Fibroblast of pulmonary artery (primary cell): ENCODE measurements around the gene WT1.
"Not testable (repeated sequence)": the region's sequence is repeated elsewhere in the genome, so short reads cannot be mapped to it uniquely, and the experiment has no call there.

ENCODE experiments used
- DNase-seq: peaks from one replicate; pipeline ENCODE4 v3.0.0-alpha.2; 2010; ENCODE audit warnings: low read depth
- H3K4me3 ChIP-seq: replicated peaks from 2 replicates; pipeline ENCODE4 v1.5.1; 2011; ENCODE audit warnings: low read depth, mild to moderate bottlenecking, control low read depth, low read length, moderate library complexity
- CTCF ChIP-seq: IDR thresholded peaks from 2 replicates; pipeline ENCODE4 v1.5.1; 2011; ENCODE audit warnings: mild to moderate bottlenecking, control low read depth, low read length, inconsistent platforms; ENCODE audit errors: missing control alignments

The WT1 gene

DNA sequence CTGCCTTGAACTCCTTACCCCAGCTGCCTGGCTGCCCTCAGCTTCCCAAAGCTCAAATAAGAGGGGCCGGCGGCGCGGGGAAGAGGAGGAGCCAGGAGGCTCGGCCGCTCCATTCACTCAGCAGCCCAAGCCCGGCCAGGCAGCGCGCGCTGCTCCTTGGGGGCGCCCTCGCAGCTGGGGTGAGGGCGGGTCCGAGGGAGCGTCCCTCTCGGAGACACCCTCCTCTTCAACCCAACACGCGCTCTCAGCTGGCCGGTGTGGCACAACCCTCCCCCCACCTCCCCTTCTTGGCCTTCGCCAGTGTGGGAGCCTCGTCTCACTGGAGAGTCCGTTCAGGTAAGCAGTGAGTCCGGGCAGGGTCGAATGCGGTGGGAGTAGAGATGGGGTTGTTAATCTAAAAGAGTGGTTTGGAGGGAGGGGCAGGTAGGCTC is at the start of gene WT1:
Gene WT1 (minus strand): TSS at position 29 of the 431 bp plus-strand sequence.
- TF ChIP-seq CTCF, result no peak
- DNase-seq, result peak; percentile 86
- H3K4me3 ChIP-seq, result peak within 1 kb of the TSS; percentile 72

GRCh38 chr11:32479291-32479690 is 44.0 kb upstream of the WT1 start:
- no peak for DNase-seq
- no peak overlapping the region for H3K4me3 ChIP-seq
- no peak for TF ChIP-seq CTCF

DNA sequence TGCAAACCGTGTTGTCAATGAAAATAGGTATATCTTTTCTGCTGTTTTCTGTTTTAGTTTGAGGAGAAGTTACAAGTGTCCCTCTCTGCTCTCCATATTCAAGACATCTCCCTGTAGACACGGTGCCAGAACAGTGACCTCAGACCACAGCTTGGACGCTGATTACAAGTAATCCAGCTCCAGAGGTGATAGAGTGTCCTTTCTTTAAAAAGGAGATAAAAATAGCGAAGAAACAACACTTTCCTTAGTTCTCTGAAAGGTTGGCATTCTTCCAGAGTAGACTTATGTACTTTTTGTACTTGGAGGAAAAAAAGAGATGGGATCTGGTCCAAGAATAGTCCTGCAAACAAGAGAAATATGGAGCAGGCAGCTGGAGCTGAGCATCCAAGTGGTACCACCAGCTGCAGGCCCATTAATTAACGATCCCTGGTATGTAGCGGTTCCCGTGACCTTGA is 43.0 kb upstream of the WT1 start:
- peak; percentile 85 for DNase-seq
- no peak for TF ChIP-seq CTCF

DNA sequence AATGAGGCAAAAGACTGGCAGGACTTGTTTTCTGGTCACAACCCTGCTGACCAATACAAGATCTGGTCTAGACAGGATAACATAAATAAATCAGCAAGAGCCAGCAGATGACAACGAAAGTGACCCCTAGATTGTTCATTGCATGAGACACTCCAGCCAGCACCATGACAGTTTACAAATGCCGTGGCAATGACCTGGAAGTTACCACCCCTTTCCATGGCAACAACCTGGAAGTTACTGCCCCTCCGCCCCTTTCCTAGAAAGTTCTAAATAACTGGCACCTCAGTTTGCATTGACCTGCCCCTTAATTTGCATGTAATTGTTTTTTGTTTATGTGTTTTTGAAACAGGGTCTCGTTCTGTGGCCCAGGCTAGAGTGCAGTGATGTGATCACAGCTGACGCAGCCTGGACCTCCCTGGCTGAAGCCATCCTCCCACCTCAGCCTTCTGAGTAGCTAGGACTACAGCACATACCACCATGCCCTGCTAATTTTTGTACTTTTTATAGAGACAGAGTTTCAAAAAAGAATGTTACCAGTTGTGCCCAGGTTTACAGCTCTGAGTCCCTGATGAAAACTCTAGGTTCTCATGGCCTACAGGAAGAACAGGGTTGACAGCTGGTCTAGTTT is 38.1 kb upstream of the WT1 start:
- no peak for DNase-seq
- no peak overlapping the region for H3K4me3 ChIP-seq
- no peak for TF ChIP-seq CTCF

More for the DNA sequence above, 43.0 kb upstream of the WT1 start:
- H3K4me3 ChIP-seq, result no peak overlapping the region

GRCh38 chr11:32472226-32472625 is 36.9 kb upstream of the WT1 start:
- no peak overlapping the region for H3K4me3 ChIP-seq
- no peak for TF ChIP-seq CTCF
- no peak for DNase-seq

DNA sequence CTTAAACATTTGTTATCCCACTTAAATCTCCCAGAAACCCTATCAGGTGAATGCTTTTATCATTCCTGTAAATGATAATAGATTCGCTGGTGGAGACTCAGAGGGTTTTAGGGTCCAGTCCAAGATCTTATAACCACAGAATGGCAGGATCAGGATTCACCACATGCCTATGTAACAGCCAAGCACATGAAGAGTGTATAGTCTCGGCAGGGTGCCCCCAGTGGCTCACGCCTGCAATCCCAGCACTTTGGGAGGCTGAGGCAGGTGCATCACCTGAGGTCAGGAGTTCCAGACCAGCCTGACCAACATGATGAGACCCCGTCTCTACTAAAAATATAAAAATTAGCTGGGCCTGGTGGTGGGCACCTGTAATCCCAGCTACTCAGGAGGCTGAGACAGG is 36.2 kb upstream of the WT1 start:
- DNase-seq, H3K4me3 ChIP-seq: not testable (repeated sequence)

GRCh38 chr11:32469791-32470190 is 34.5 kb upstream of the WT1 start:
- TF ChIP-seq CTCF, result no peak
- H3K4me3 ChIP-seq, result no peak overlapping the region
- DNase-seq, result no peak
